Activated naive CD8-positive, alpha-beta T cell treated with anti-CD3 and anti-CD28 coated beads, Interleukin-2, amount 50 U/mL, for 24 hours (primary cell): ENCODE results near the gene WDFY3.
"Not testable (repeated sequence)": the region's sequence is repeated elsewhere in the genome, so short reads cannot be mapped to it uniquely, and the experiment has no call there.

Experiments
- ATAC-seq: fragments of 150-1000 bp; cut with Tn5 transposase; one replicate; pipeline ENCODE4 v1.10.0; 2021
- DNase-seq: peaks from one replicate; pipeline ENCODE4 v3.0.0; 2021
- H3K27ac Mint-ChIP-seq: one replicate; pipeline ENCODE4 v1.8.0; 2021; ENCODE audit warnings: mild to moderate bottlenecking, mixed read lengths
- H3K27me3 Mint-ChIP-seq: one replicate; pipeline ENCODE4 v1.8.0; 2021; ENCODE audit warnings: mixed read lengths
- H3K36me3 Mint-ChIP-seq: one replicate; pipeline ENCODE4 v1.8.0; 2021; ENCODE audit warnings: low read depth, mixed read lengths
- H3K4me1 Mint-ChIP-seq: one replicate; pipeline ENCODE4 v1.8.0; 2021; ENCODE audit warnings: mixed read lengths
- H3K4me3 Mint-ChIP-seq: one replicate; pipeline ENCODE4 v1.8.0; 2021; ENCODE audit warnings: mild to moderate bottlenecking, moderate library complexity, mixed read lengths
- H3K9me3 Mint-ChIP-seq: one replicate; pipeline ENCODE4 v1.8.0; 2021; ENCODE audit warnings: mixed read lengths

WDFY3 gene

GRCh38 chr4:84666439-84666838 is 300.1 kb downstream of the WDFY3 start:
- Mint-ChIP-seq H3K9me3 (no peaks in the 10 kb centered on the region), H3K36me3 (no peaks in the 10 kb centered on the region), H3K27ac (no peak overlapping the region), H3K4me3 (no peak overlapping the region), H3K27me3 (peaks cover 2% of the 10 kb centered on the region), H3K4me1 (no peaks in the 10 kb centered on the region)
- no peak for ATAC-seq
- DNase-seq = no peak

DNA sequence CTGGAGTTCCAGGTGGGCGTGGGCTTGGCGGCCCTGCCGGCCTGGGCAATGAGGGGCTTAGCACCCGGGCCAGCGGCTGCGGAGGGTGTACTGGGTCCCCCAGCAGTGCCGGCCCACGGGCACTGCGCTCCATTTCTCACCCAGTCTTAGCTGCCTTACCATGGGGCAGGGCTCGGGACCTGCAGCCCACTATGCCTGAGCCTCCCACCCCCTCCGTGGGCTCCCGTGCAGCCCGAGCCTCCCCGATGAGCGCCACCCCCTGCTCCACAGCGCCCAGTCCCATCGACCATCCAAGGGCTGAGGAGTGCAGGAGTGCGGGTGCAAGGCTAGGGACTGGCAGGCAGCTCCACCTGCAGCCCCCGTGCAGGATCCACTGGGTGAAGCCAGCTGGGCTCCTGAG is 301.7 kb downstream of the WDFY3 start:
- H3K9me3 Mint-ChIP-seq, DNase-seq, H3K27ac Mint-ChIP-seq, H3K4me3 Mint-ChIP-seq, ATAC-seq, H3K4me1 Mint-ChIP-seq, H3K36me3 Mint-ChIP-seq, H3K27me3 Mint-ChIP-seq: not testable (repeated sequence)

- Mint-ChIP-seq H3K4me1 (no peaks in the 10 kb centered on the region), H3K27ac (no peak overlapping the region), H3K36me3 (no peaks in the 10 kb centered on the region), H3K4me3 (no peak overlapping the region), H3K27me3 (no peaks in the 10 kb centered on the region), H3K9me3 (peaks cover 8% of the 10 kb centered on the region)
- no peak for DNase-seq
- ATAC-seq = no peak
Observed at GRCh38 chr4:84661191-84661939, 305.1 kb downstream of the WDFY3 start.

DNA sequence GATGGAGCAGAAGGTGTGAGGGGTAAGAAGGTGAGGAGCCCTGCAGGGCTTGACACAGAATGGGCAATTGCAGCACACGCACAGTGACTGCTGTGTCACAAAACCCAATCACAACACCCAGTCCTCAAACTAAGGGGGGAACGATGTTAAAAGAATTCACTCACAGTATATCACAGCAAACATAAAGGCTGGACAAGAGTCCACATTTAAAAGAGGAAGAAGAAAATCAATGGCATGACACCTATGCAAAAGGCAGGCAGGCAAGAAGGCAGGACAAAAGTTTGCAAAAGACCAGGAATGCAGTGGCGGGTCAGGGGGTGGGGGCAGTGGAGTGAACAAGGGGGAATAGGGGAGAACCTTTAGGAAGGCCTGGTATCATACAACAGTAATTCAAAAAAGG is 305.9 kb downstream of the WDFY3 start:
- H3K36me3 Mint-ChIP-seq = no peaks in the 10 kb centered on the region
- no peaks in the 10 kb centered on the region for H3K27me3 Mint-ChIP-seq
- DNase-seq (no peak), ATAC-seq (no peak)
- no peak overlapping the region for H3K27ac Mint-ChIP-seq
- no peaks in the 10 kb centered on the region for H3K4me1 Mint-ChIP-seq
- H3K4me3 Mint-ChIP-seq = no peak overlapping the region
- peaks cover 12% of the 10 kb centered on the region for H3K9me3 Mint-ChIP-seq

DNA sequence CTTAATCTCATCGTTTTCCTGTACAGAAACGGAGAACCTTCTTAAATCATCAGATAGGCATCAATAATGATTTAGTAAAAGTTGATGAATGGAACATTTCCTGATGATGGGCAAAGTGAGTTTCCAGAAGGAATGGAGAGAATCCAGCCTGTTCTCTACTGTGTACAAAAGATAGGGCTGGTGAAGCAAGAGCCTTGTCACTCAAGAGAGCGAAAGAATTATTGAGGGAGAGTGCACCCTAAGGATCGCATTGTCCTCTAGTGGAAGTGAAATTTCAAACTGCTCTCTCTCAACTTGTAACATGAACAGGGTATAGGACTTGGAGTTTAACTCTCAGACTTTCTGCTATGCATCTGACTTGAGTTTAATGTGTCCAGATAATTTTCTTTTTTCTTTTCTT is 314.0 kb downstream of the WDFY3 start:
- no peak for ATAC-seq

GRCh38 chr4:84651499-84651898 is 315.0 kb downstream of the WDFY3 start:
- Mint-ChIP-seq H3K36me3 (no peaks in the 10 kb centered on the region), H3K27me3 (no peaks in the 10 kb centered on the region), H3K9me3 (peaks cover 5% of the 10 kb centered on the region), H3K27ac (no peak overlapping the region), H3K4me3 (no peak overlapping the region), H3K4me1 (no peaks in the 10 kb centered on the region)
- DNase-seq (no peak), ATAC-seq (no peak)

More for the DNA sequence above, 314.0 kb downstream of the WDFY3 start:
- Mint-ChIP-seq H3K27ac (no peak overlapping the region), H3K27me3 (no peaks in the 10 kb centered on the region), H3K4me3 (no peak overlapping the region), H3K4me1 (no peaks in the 10 kb centered on the region), H3K36me3 (no peaks in the 10 kb centered on the region), H3K9me3 (peaks cover 8% of the 10 kb centered on the region)
- DNase-seq = no peak

DNA sequence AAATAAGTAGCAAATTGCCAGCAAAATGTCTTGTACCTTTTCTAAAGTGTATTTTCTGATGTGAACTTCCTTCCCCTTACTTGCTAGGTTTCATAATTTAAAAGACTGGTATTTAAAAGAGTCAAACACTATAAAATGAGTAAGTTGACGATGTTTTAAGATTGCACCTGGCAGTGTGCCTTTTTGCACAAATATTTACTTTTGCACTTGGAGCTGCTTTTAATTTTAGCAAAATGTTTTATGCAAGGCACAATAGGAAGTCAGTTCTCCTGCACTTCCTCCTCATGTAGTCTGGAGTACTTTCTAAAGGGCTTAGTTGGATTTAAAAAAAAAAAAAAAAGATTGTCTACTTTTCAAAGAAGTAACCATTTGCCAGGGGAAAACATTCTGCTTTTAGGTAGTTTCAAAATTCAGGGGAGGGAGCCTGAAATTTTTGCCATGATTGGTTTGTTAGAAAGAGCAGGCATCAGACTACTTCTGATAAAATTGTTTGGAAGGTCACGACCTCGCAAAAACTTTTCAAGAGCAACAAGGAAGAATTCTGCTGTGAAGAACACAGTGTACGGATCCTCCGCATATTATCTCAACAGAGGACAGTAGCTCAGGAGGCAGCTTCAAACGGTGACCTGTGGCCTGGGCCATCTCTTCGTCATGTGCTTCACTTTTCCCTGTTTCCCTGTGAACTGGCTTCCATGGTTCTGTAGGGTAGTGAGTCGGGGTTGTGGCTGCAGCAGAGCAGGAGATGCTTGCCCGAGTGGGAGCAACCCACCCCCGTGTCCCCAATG is 317.4 kb downstream of the WDFY3 start:
- no peak for ATAC-seq
- Mint-ChIP-seq H3K4me3 (no peak overlapping the region), H3K27ac (no peak overlapping the region), H3K36me3 (no peaks in the 10 kb centered on the region), H3K9me3 (no peaks in the 10 kb centered on the region), H3K4me1 (no peaks in the 10 kb centered on the region), H3K27me3 (no peaks in the 10 kb centered on the region)
- DNase-seq = no peak

- Mint-ChIP-seq H3K27ac (no peak overlapping the region), H3K9me3 (no peaks in the 10 kb centered on the region), H3K4me3 (no peak overlapping the region), H3K27me3 (no peaks in the 10 kb centered on the region), H3K4me1 (no peaks in the 10 kb centered on the region), H3K36me3 (no peaks in the 10 kb centered on the region)
- no peak for DNase-seq
- ATAC-seq = no peak
Observed at GRCh38 chr4:84648178-84648577, 318.3 kb downstream of the WDFY3 start.

GRCh38 chr4:84647312-84647884 is 319.1 kb downstream of the WDFY3 start:
- no peaks in the 10 kb centered on the region for H3K27me3 Mint-ChIP-seq
- H3K36me3 Mint-ChIP-seq = no peaks in the 10 kb centered on the region
- DNase-seq (no peak), ATAC-seq (no peak)
- H3K4me1 Mint-ChIP-seq = no peaks in the 10 kb centered on the region
- no peak overlapping the region for H3K4me3 Mint-ChIP-seq
- H3K27ac Mint-ChIP-seq = no peak overlapping the region
- H3K9me3 Mint-ChIP-seq = no peaks in the 10 kb centered on the region

- H3K4me1 Mint-ChIP-seq = no peaks in the 10 kb centered on the region
- H3K36me3 Mint-ChIP-seq = no peaks in the 10 kb centered on the region
- no peak for DNase-seq
- no peaks in the 10 kb centered on the region for H3K9me3 Mint-ChIP-seq
- no peak overlapping the region for H3K4me3 Mint-ChIP-seq
- H3K27ac Mint-ChIP-seq = no peak overlapping the region
- ATAC-seq = no peak
- H3K27me3 Mint-ChIP-seq = no peaks in the 10 kb centered on the region
Observed at GRCh38 chr4:84644087-84644486, 322.4 kb downstream of the WDFY3 start.

DNA sequence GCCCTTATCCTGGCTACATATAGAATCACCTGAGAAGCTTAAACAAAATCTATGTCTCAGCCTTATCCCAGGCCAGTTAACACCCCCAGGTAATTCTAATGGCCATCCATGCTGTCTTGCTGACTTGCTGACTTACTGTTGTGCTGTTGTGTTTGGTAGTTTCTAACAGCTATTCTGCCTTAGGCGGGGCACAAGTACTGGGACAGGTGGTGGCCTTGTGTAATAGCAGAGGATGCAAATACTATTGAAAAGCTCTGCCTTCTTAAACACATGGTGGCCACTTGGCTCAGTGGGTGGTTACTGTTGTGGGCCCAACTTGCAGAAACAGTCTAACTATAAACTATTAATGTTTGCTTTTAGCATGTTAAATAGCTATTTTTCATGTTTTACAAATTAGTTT is 327.3 kb downstream of the WDFY3 start:
- no peak overlapping the region for H3K27ac Mint-ChIP-seq
- H3K4me1 Mint-ChIP-seq = no peaks in the 10 kb centered on the region
- H3K27me3 Mint-ChIP-seq = no peaks in the 10 kb centered on the region
- H3K4me3 Mint-ChIP-seq = no peak overlapping the region
- H3K9me3 Mint-ChIP-seq = no peaks in the 10 kb centered on the region
- no peak for ATAC-seq
- DNase-seq = no peak
- peaks cover 3% of the 10 kb centered on the region for H3K36me3 Mint-ChIP-seq

DNA sequence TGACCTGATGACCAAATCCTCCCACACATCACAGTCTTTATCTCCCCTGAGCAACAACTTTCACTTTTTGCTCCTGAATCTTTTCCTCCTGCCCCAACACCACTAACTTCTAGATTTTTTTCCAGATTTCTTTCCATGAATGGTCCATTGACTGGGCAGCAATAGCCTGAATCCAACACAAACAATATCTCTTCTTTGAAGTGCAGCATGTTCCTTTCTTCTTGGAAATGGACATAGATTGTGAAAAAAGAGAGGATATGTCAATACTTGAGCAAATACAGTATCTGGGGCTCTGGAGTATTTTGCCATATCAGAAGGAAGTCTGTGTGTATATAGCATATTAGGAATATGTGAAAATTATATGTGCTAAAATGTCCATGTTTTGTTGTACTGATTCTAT is 328.4 kb downstream of the WDFY3 start:
- no peak overlapping the region for H3K27ac Mint-ChIP-seq
- DNase-seq = no peak
- H3K36me3 Mint-ChIP-seq = peaks cover 3% of the 10 kb centered on the region
- no peak for ATAC-seq
- no peaks in the 10 kb centered on the region for H3K4me1 Mint-ChIP-seq
- no peaks in the 10 kb centered on the region for H3K9me3 Mint-ChIP-seq
- no peak overlapping the region for H3K4me3 Mint-ChIP-seq
- no peaks in the 10 kb centered on the region for H3K27me3 Mint-ChIP-seq

DNA sequence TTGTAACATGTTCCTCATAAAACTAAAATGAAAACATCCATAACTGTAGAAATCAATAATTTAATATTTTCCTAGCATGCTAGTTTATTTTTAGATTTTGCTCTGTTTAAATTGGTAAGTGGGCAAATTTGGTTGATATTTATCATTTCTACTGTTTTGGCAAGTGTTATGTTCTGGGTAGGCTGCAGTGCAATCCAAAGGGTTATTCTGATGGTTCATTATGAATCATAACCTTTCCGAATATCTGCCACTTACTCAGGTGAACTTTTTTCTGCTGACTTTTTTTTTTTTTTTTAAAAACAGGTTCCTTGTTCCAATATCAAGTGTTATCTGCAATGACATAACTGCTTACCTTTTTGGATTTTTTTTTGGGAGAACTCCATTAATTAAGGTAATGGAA is 331.5 kb downstream of the WDFY3 start:
- Mint-ChIP-seq H3K4me3 (no peak overlapping the region), H3K9me3 (no peaks in the 10 kb centered on the region), H3K27ac (no peak overlapping the region), H3K4me1 (no peaks in the 10 kb centered on the region), H3K36me3 (peaks cover 3% of the 10 kb centered on the region), H3K27me3 (peaks cover 2% of the 10 kb centered on the region)
- ATAC-seq (no peak), DNase-seq (no peak)

- DNase-seq (no peak), ATAC-seq (no peak)
- H3K27me3 Mint-ChIP-seq = peaks cover 2% of the 10 kb centered on the region
- H3K27ac Mint-ChIP-seq = no peak overlapping the region
- H3K4me1 Mint-ChIP-seq = no peaks in the 10 kb centered on the region
- H3K4me3 Mint-ChIP-seq = no peak overlapping the region
- peaks cover 3% of the 10 kb centered on the region for H3K36me3 Mint-ChIP-seq
- H3K9me3 Mint-ChIP-seq = no peaks in the 10 kb centered on the region
Observed at GRCh38 chr4:84632092-84632491, 334.4 kb downstream of the WDFY3 start.

DNA sequence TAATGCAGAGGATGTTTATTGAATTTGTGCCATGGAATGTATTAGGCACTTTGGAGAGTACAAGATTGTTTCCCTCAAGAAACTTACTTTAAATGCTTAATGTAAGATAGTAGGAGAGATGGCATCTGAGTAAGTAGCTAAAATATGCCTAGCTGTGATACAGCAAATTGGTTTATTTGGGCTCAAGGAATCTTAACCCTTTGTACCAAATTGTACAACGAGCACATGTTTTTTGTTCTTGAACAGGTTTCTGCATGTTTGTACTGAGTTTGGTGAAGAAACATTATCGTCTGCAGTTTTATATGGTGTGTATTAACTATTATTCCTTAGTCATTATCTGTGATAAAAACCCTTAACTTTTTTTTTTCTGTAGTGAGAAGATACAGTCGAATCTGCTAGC is 334.9 kb downstream of the WDFY3 start:
- Mint-ChIP-seq H3K4me1 (no peaks in the 10 kb centered on the region), H3K4me3 (no peak overlapping the region), H3K27ac (no peak overlapping the region), H3K9me3 (no peaks in the 10 kb centered on the region), H3K36me3 (peaks cover 3% of the 10 kb centered on the region), H3K27me3 (peaks cover 2% of the 10 kb centered on the region)
- DNase-seq = no peak
- no peak for ATAC-seq
